Midbrain (tissue), 1 donor: ENCODE data around the gene RNPEPL1.
"Not testable (repeated sequence)": the region's sequence is repeated elsewhere in the genome, so short reads cannot be mapped to it uniquely, and the experiment has no call there.

Experiments used
- DNase-seq: peaks from one replicate; lab custom pipeline; 2025; lab: John Stamatoyannopoulos, UW

The RNPEPL1 gene

GRCh38 chr2:240604939-240605716 lies 36.8 kb downstream of the RNPEPL1 start:
- no peak for DNase-seq

GRCh38 chr2:240605867-240606743 lies 37.8 kb downstream of the RNPEPL1 start:
- DNase-seq = no peak

GRCh38 chr2:240611601-240612210 lies 43.4 kb downstream of the RNPEPL1 start:
- DNase-seq = no peak

GRCh38 chr2:240613781-240614180 lies 45.5 kb downstream of the RNPEPL1 start:
- no peak for DNase-seq

GRCh38 chr2:240614391-240614790 lies 46.1 kb downstream of the RNPEPL1 start:
- no peak for DNase-seq

- DNase-seq = no peak
Measured at GRCh38 chr2:240615396-240615795, 47.1 kb downstream of the RNPEPL1 start.

- DNase-seq = no peak
Measured at GRCh38 chr2:240615820-240616547, 47.7 kb downstream of the RNPEPL1 start.

GRCh38 chr2:240616860-240617666 lies 48.8 kb downstream of the RNPEPL1 start:
- DNase-seq = not testable (repeated sequence)

GRCh38 chr2:240618776-240619175 lies 50.5 kb downstream of the RNPEPL1 start:
- no peak for DNase-seq

GRCh38 chr2:240619506-240620148 lies 51.3 kb downstream of the RNPEPL1 start:
- no peak for DNase-seq

- no peak for DNase-seq
Measured at GRCh38 chr2:240620149-240620731, 52.0 kb downstream of the RNPEPL1 start.

GRCh38 chr2:240620859-240621258 lies 52.6 kb downstream of the RNPEPL1 start:
- DNase-seq = no peak

GRCh38 chr2:240622060-240622411 lies 53.8 kb downstream of the RNPEPL1 start:
- DNase-seq = no peak

- no peak for DNase-seq
Measured at GRCh38 chr2:240622531-240623235, 54.4 kb downstream of the RNPEPL1 start.

GRCh38 chr2:240623531-240624010 lies 55.3 kb downstream of the RNPEPL1 start:
- DNase-seq = no peak

- no peak for DNase-seq
Measured at GRCh38 chr2:240624011-240624949, 56.0 kb downstream of the RNPEPL1 start.

- no peak for DNase-seq
Measured at GRCh38 chr2:240624950-240625621, 56.8 kb downstream of the RNPEPL1 start, which contains the start of gene GPR35. TSS of gene GPR35 (plus strand) at chr2:240625480. CDS start at chr2:240629953, 4,473 bp downstream.
